ENCODE results near the gene RER1. TPM values are rescaled to one million over a fixed set of nuclear protein-coding genes. Genes with fewer than 3 reads are reported as not detected.
A peak's percentile ranks its signal among the peaks of the same experiment; 100 is the strongest.

Gene RER1
- total and polyA plus RNA-seq, 10 donors: 51.1 to 131 (median 79.0) TPM

DNA sequence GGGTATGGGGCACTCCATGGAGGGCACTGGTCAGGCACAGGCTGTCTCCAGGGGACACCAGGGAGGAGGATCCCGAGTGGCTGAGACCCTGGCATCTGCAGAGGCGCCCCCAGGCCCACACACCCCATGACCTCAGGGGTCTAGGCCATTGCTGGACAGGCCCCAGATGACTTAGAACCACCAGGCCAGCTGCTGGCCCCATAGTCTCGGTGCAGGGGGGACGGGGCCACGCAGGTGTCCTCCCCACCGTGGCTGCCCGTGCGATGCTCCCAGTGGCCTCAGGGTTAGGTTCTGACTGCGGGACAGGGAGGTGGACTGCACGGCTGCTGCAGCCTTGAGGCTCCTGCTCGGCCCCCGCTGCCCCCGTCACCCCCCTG, 44.2 kb upstream of the RER1 start:
- Histone ChIP-seq H3K9me3 (no peaks in the 10 kb centered on the region), H3K4me1 (no peaks in the 10 kb centered on the region), H3K36me3 (no peaks in the 10 kb centered on the region), H3K27me3 (replicated peaks in 1 of 7) (no peaks in the 10 kb centered on the region), H3K27ac (no peak overlapping the region), H3K4me3 (no peak overlapping the region)
- intact Hi-C loops (cut with DNase I; ENCODE audit: low total_unique reads): no loop called here
- TF ChIP-seq POLR2AphosphoS5 (IDR thresholded peaks at IDR 0.05): no peak
- TF ChIP-seq, protein P1, sequence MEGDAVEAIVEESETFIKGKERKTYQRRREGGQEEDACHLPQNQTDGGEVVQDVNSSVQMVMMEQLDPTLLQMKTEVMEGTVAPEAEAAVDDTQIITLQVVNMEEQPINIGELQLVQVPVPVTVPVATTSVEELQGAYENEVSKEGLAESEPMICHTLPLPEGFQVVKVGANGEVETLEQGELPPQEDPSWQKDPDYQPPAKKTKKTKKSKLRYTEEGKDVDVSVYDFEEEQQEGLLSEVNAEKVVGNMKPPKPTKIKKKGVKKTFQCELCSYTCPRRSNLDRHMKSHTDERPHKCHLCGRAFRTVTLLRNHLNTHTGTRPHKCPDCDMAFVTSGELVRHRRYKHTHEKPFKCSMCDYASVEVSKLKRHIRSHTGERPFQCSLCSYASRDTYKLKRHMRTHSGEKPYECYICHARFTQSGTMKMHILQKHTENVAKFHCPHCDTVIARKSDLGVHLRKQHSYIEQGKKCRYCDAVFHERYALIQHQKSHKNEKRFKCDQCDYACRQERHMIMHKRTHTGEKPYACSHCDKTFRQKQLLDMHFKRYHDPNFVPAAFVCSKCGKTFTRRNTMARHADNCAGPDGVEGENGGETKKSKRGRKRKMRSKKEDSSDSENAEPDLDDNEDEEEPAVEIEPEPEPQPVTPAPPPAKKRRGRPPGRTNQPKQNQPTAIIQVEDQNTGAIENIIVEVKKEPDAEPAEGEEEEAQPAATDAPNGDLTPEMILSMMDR (IDR thresholded peaks at IDR 0.05 in 8 of 11, conservative IDR thresholded peaks at IDR 0.05 in 3 of 11): no peak
- TF ChIP-seq POLR2A (IDR thresholded peaks at IDR 0.05): no peak
- 80 to 92% (median 89%) methylated on average over 7 to 13 of the region's 13 CpGs for WGBS, 5 donors
- DNase-seq: peak; percentile 46

DNA sequence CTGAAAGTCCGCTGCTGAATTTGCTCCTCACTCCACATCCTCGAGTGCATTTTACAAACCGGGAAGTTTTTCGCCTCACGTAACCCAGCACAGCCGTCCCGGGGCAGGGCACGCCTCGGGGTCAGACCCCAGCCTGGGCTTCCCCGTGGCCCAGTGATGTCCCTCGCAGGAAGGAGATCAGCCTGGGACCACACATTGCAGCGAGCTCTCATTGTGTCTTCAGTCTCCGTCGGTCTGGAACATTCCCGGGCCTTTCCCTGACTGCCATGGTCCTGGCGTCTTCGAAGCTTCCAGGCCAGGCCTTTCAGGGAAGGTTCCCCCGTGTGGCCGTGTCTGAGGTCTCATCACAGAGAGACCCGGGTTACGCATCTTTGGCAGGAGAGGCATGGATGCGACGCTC, 43.7 kb upstream of the RER1 start:
- H3K27me3 ChIP-seq (replicated peaks in 1 of 7): no peaks in the 10 kb centered on the region
- no peaks in the 10 kb centered on the region for H3K9me3 ChIP-seq
- no peak overlapping the region for H3K27ac ChIP-seq
- no peak for DNase-seq
- no peak overlapping the region for H3K4me3 ChIP-seq
- intact Hi-C loops (cut with DNase I; ENCODE audit: low total_unique reads): no loop called here
- H3K36me3 ChIP-seq: no peaks in the 10 kb centered on the region
- TF ChIP-seq POLR2AphosphoS5 (IDR thresholded peaks at IDR 0.05): no peak
- TF ChIP-seq, protein P1 (IDR thresholded peaks at IDR 0.05 in 8 of 11, conservative IDR thresholded peaks at IDR 0.05 in 3 of 11): no peak
- TF ChIP-seq POLR2A (IDR thresholded peaks at IDR 0.05): no peak
- 83 to 90% (median 85%) methylated on average over 13 to 23 of the region's 23 CpGs for WGBS, 5 donors
- H3K4me1 ChIP-seq: no peaks in the 10 kb centered on the region

DNA sequence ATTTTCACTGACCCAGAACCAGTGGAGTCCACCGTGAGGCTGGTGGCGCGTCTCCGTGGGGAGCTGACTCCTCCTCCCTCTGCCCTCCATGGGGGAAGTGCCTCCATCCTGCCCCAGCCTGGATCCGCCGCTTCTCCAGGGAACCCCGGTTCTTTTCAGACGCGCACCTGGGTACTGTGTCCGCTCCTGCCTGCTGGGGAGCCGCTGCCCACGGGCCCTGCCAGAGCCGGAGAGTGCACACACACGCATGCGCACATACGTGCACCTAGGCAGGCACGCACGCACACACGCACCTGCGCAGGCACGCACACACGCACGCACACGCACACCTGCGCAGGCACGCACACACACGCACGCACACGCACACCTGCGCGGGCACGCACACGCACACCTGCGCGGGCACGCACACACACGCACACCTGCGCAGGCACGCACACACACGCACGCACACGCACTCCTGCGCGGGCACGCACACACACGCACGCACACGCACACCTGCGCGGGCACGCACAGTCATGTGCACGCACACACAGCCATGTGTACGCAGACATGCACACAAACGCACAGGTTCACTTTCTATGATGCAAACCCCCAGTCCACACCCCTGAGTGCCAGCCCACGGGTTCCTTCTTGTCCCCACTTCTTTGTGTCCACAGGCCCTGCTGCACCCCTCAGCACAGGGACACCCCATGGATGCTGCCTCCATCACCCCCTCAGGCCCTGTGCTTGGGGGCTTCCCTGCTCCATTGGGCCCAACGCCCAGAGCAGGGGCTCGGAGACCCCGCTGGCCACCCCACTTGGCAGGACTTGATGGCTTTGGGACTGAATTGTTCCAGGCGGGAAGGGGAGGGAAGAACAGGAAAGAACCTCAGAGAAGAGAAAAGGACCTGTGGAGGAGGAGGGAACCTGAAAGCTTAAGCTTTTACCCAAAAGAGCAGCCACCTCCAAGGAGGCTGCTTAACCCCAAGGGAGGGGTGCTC, 43.0 kb upstream of the RER1 start:
- no peak overlapping the region for H3K4me3 ChIP-seq
- no peaks in the 10 kb centered on the region for H3K27me3 ChIP-seq (replicated peaks in 1 of 7)
- H3K9me3 ChIP-seq: no peaks in the 10 kb centered on the region
- intact Hi-C loops (cut with DNase I; ENCODE audit: low total_unique reads): no loop called here
- TF ChIP-seq, protein P1 (IDR thresholded peaks at IDR 0.05 in 8 of 11, conservative IDR thresholded peaks at IDR 0.05 in 3 of 11): no peak
- no peak for TF ChIP-seq POLR2A (IDR thresholded peaks at IDR 0.05)
- TF ChIP-seq POLR2AphosphoS5 (IDR thresholded peaks at IDR 0.05): no peak
- H3K27ac ChIP-seq: no peak overlapping the region
- WGBS, 5 donors: 90 to 95% (median 92%) methylated on average over 42 to 59 of the region's 59 CpGs
- DNase-seq: peak; percentile 51
- no peaks in the 10 kb centered on the region for H3K4me1 ChIP-seq
- no peaks in the 10 kb centered on the region for H3K36me3 ChIP-seq

DNA sequence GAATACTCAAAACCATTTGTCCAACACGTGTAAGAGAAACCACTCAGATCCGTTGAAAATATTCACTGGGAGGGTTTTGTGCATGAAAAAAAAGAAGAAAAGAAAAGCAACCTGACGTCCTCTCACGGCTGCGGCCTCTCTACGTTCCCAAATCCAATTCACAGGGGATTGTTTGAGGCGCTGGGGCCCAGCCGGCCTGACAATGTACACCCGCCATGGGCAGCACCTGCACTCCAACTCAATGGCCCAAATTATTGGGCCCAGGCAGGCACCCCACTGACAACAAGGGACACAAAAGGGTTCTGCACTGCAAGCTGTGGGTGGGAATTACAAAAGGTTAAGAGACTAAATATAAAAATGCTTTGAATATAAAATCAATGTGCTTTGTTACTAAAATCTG, 41.8 kb upstream of the RER1 start:
- intact Hi-C loops (cut with DNase I; ENCODE audit: low total_unique reads): no loop called here
- DNase-seq: peak; percentile 43
- Histone ChIP-seq H3K9me3 (no peaks in the 10 kb centered on the region), H3K4me3 (no peak overlapping the region), H3K27ac (no peak overlapping the region), H3K36me3 (no peaks in the 10 kb centered on the region), H3K27me3 (replicated peaks in 1 of 7) (no peaks in the 10 kb centered on the region), H3K4me1 (no peaks in the 10 kb centered on the region)
- TF ChIP-seq POLR2A (IDR thresholded peaks at IDR 0.05): no peak
- TF ChIP-seq POLR2AphosphoS5 (IDR thresholded peaks at IDR 0.05): no peak
- TF ChIP-seq, protein P1 (IDR thresholded peaks at IDR 0.05 in 8 of 11, conservative IDR thresholded peaks at IDR 0.05 in 3 of 11): no peak
- WGBS, 5 donors: 86 to 93% (median 88%) methylated on average over 9 of the region's 9 CpGs

All from spleen (tissue), 11 donors.